Activated naive CD4-positive, alpha-beta T cell treated with anti-CD3 and anti-CD28 coated beads, Interleukin-2, amount 10 ng/mL, durations not matched to agents 7 days and 5 days (primary cell): ENCODE measurements around the gene RNF126.
"Not testable (repeated sequence)": the region's sequence is repeated elsewhere in the genome, so short reads cannot be mapped to it uniquely, and the experiment has no call there.

Experiments
- CTCF ChIA-PET: fragments of 350-600 bp; sonication (Branson Sonifier 250); formaldehyde crosslinking; loops from one replicate; lab custom pipeline; 2021; ENCODE audit warnings: antibody characterized with exemption; lab: Charles Lee
- DNase-seq: peaks from one replicate; pipeline ENCODE4 v3.0.0-alpha.2; 2020
- H3K27ac Mint-ChIP-seq: one replicate; pipeline ENCODE4 v1.8.0; 2021; ENCODE audit warnings: mild to moderate bottlenecking, moderate library complexity, mixed read lengths
- H3K27me3 Mint-ChIP-seq: one replicate; pipeline ENCODE4 v1.8.0; 2021; ENCODE audit warnings: mild to moderate bottlenecking, mixed read lengths
- H3K36me3 Mint-ChIP-seq: one replicate; pipeline ENCODE4 v1.8.0; 2021; ENCODE audit warnings: mixed read lengths
- H3K4me1 Mint-ChIP-seq: one replicate; pipeline ENCODE4 v1.8.0; 2021; ENCODE audit warnings: mixed read lengths
- H3K4me3 Mint-ChIP-seq: one replicate; pipeline ENCODE4 v1.8.0; 2021; ENCODE audit warnings: mild to moderate bottlenecking, moderate library complexity, mixed read lengths
- H3K9me3 Mint-ChIP-seq: one replicate; pipeline ENCODE4 v1.8.0; 2021; ENCODE audit warnings: mixed read lengths

The RNF126 gene

DNA sequence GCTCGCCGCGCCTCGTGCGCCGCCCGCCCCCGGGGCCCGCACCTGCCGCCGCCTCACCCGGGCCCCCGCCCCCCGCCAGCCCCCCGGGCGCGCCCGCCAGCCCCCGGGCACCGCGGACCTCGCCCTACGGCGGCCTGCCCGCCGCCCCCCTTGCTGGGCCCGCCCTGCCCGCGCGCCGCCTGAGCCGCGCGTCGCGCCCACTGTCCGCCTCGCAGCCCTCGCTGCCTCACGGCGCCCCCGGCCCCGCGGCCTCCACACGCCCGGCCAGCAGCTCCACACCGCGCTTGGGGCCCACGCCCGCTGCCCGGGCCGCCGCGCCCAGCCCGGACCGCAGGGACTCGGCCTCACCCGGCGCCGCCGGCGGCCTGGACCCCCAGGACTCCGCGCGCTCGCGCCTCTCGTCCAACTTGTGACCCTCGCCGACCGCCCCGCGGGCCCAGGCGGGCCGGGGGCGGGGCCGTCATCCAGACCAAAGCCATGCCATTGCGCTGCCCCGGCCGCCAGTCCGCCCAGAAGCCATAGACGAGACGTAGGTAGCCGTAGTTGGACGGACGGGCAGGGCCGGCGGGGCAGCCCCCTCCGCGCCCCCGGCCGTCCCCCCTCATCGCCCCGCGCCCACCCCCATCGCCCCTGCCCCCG is 46.8 kb downstream of the RNF126 start:
- Mint-ChIP-seq H3K27me3 (no peaks in the 10 kb centered on the region), H3K27ac (no peak overlapping the region), H3K9me3 (no peaks in the 10 kb centered on the region), H3K4me1 (peaks cover 20% of the 10 kb centered on the region), H3K36me3 (peaks cover 35% of the 10 kb centered on the region), H3K4me3 (no peak overlapping the region)
- CTCF ChIA-PET, result no interaction called here
- no peak for DNase-seq

DNA sequence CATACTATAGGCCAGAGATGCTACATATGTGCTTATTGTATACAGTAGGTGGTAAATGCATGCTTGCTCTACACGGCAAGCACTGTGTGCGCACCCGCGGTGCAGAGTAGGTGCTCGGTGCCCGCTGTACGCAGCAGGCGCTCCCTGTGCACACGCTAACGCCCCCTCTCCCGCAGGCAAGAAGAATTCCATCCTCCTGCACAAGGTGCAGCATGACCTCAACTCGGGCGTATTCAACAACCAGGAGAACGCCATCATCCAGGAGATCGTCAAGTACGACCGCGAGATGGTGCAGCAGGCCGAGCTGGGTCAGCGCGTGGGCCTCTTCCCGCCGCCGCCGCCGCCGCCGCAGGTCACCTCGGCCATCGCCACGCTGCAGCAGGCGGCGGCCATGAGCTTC is 47.4 kb downstream of the RNF126 start:
- Mint-ChIP-seq H3K27me3 (no peaks in the 10 kb centered on the region), H3K4me3 (no peak overlapping the region), H3K36me3 (peaks cover 35% of the 10 kb centered on the region), H3K4me1 (peaks cover 24% of the 10 kb centered on the region), H3K27ac (no peak overlapping the region), H3K9me3 (no peaks in the 10 kb centered on the region)
- no peak for DNase-seq
- CTCF ChIA-PET, result no interaction called here

DNA sequence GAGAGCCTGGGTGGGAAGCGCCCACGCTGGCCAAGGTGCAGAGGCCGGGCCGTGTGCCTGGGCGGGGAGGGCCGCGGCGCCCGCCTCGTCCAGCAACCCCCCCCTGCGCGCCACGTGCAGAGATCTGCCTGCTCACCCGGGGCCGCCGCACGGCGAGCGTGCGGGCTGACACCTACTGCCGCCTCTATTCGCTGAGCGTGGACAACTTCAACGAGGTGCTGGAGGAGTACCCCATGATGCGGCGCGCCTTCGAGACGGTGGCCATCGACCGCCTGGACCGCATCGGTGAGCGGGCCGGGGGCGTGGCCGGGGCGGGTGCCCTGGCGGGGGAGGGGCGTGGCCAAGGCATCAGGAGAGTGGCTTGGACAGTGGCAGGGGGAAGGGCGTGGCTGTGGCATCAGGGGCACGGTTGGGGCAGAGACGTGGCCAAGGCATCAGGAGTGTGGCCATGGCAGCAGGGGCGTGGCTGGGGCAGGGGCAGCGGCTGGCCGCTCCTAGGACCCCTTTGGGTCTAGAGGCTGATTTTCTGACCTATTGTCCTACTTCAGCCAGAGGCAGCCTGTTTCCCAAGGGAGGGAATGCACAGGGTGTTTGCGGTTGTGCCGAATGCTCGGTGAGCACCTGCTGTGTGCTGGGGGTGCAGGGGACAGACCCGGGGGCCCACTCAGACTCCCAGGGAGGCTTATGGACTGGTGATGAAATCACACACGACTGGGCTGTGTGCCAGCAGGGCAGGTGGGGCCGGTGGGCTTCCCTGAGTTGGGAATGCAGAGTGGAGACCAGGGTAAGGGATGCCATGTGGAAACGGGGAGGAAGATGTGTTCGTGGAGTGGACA is 49.1 kb downstream of the RNF126 start:
- Mint-ChIP-seq H3K9me3 (no peaks in the 10 kb centered on the region), H3K27me3 (no peaks in the 10 kb centered on the region), H3K4me1 (peaks cover 33% of the 10 kb centered on the region), H3K4me3 (no peak overlapping the region), H3K36me3 (peaks cover 29% of the 10 kb centered on the region), H3K27ac (no peak overlapping the region)
- no peak for DNase-seq
- CTCF ChIA-PET, result no interaction called here

DNA sequence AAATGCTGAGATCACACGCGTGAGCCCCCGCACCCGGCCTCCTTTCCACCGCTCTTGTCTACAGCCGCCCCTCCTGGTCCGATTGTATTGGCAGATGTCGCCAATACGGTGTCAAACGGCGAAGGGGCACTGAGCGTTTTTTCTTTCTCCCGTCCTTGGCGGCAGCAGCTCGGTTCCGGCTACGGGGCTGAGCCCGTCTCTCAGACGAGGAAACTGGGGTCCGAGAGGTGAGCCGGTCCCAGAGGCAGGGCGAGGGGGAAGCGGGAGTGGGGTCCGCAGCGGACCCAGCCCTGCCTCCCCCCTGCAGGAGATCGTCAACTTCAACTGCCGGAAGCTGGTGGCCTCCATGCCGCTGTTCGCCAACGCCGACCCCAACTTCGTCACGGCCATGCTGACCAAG is 50.1 kb downstream of the RNF126 start:
- DNase-seq, result no peak
- Mint-ChIP-seq H3K36me3 (peaks cover 21% of the 10 kb centered on the region), H3K27ac (no peak overlapping the region), H3K4me3 (peak overlapping the region; percentile 21), H3K27me3 (no peaks in the 10 kb centered on the region), H3K4me1 (peaks cover 33% of the 10 kb centered on the region), H3K9me3 (no peaks in the 10 kb centered on the region)
- CTCF ChIA-PET, result no interaction called here

GRCh38 chr19:611481-611868 is 51.5 kb downstream of the RNF126 start:
- Mint-ChIP-seq H3K27ac (peak overlapping the region; percentile 97), H3K4me3 (peak overlapping the region; percentile 93), H3K4me1 (peaks cover 35% of the 10 kb centered on the region), H3K27me3 (no peaks in the 10 kb centered on the region), H3K36me3 (peaks cover 20% of the 10 kb centered on the region), H3K9me3 (no peaks in the 10 kb centered on the region)
- peak; percentile 50 for DNase-seq
- CTCF ChIA-PET, result interaction anchor here (0.7 to 1.4 kb wide), 3 partner anchors 27 to 346 kb away, joined by 3 to 4 read pairs (median 3); no protein-coding TSS in a partner anchor

DNA sequence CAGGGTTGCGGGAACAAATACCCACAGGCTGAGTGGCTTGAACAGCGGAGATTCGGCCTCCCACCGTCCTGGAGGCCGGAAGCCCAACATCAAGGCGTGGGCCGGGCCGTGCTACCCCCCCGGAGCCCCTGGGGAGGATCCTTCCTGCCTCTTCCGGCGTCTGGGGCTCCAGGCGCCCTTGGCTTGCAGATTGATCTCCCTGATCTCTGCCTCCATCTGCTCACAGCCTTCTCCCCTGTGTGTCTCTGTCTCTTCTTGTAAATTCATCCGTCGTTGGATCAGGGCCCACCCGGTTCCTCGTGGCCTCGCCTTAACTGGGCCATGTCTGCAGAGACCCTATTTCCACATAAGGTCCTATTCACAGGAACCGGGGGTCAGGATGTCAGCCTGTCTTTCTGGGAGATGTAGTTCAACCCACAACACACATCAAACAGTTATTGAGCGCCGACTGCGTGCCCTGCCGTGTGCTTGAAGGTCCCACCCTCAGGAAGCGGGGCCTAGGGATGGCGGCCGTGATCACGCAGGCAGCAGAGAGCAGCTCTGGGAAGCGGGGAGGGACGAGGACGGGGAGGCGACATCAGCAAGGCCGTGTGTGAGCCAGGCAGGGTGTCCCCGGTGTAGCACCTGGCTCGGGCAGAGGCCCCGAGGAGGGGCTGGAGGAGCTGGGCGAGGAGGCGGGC is 52.1 kb downstream of the RNF126 start:
- CTCF ChIA-PET, result interaction anchor here (1.3 to 1.4 kb wide), 2 partner anchors 26 to 100 kb away, joined by 3 to 4 read pairs; no protein-coding TSS in a partner anchor
- Mint-ChIP-seq H3K27ac (peak overlapping the region; percentile 97), H3K4me3 (peak overlapping the region; percentile 93), H3K36me3 (peaks cover 20% of the 10 kb centered on the region), H3K4me1 (peaks cover 35% of the 10 kb centered on the region), H3K27me3 (no peaks in the 10 kb centered on the region), H3K9me3 (no peaks in the 10 kb centered on the region)
- DNase-seq, result peak; percentile 88

GRCh38 chr19:610071-610800 is 52.8 kb downstream of the RNF126 start:
- Mint-ChIP-seq H3K4me3 (peak overlapping the region; percentile 93), H3K4me1 (peaks cover 32% of the 10 kb centered on the region), H3K36me3 (peaks cover 15% of the 10 kb centered on the region), H3K9me3 (no peaks in the 10 kb centered on the region), H3K27ac (peak overlapping the region; percentile 97), H3K27me3 (no peaks in the 10 kb centered on the region)
- CTCF ChIA-PET, result interaction anchor here (1.0 to 1.4 kb wide), 3 partner anchors 18 to 100 kb away, joined by 3 to 4 read pairs (median 3); no protein-coding TSS in a partner anchor
- peak; percentile 78 for DNase-seq

DNA sequence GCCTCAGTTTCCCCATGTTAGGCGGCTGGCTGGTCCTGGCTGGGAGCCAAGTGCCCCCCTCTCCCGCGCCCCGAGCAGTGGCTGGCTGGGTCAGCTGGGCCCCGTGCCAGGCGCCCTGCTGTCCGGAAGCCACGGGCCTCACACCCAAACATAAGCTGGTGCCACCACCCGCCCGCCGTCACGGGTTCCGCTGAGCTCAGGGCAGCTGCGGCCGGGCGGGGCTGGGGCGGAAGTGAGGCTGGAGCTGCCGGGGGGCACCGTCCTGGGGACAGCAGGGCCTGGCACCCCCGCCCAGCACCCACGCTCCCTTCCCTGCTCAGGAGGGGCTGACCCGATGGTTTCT is 54.0 kb downstream of the RNF126 start:
- no peaks in the 10 kb centered on the region for H3K9me3 Mint-ChIP-seq
- H3K36me3 Mint-ChIP-seq, result peaks cover 6% of the 10 kb centered on the region
- no peak overlapping the region for H3K4me3 Mint-ChIP-seq
- H3K4me1 Mint-ChIP-seq, result peaks cover 30% of the 10 kb centered on the region
- CTCF ChIA-PET, result interaction anchor here (1.0 kb wide), 1 partner anchor 20 kb away, joined by 3 read pairs; no protein-coding TSS in a partner anchor
- H3K27ac Mint-ChIP-seq, result no peak overlapping the region
- no peaks in the 10 kb centered on the region for H3K27me3 Mint-ChIP-seq
- no peak for DNase-seq

DNA sequence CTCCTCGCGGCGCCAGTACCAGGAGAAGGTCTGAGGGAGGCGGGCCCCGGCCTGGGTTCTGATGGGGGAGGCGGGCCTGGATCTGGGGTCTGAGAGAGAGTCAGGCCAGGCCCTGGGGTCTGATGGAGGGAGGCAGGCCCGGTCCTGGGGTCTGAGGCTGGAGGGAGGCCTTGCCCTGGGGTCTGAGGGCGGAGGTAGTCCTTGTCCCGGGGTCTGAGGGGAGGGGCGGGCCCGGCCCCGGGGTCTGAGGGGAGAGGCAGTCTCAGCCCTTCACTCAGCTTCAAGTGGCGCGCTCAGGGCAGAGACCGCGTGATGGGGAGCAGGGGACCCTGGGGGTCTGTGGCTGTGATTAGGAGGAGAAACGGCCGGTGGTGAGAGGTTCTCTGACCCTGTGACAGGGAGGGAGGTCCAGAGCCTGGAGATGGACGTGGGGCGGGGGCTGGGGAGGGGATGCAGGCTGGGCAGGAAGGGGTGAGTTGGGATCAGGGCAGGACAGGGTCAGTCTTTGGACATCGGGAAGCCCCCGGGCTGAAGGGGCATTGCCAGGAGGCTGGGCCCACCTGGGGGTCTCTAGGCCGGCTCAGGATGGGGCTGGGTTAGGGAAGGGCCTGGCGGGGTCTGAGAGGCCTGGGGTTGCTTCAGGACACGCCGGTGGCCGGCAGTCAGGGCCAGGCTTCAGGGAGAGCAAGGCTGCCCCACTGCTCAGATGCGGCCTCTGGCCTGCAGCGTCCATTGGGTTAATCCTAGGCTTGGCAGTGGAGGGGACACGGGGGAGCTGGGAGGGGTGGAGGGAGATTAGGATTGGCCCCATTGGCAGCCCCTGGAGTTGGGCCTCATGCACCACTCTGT is 54.6 kb downstream of the RNF126 start:
- no peak overlapping the region for H3K4me3 Mint-ChIP-seq
- H3K36me3 Mint-ChIP-seq, result peaks cover 5% of the 10 kb centered on the region
- H3K9me3 Mint-ChIP-seq, result peaks cover 2% of the 10 kb centered on the region
- no peak overlapping the region for H3K27ac Mint-ChIP-seq
- H3K27me3 Mint-ChIP-seq, result no peaks in the 10 kb centered on the region
- CTCF ChIA-PET, result no interaction called here
- H3K4me1 Mint-ChIP-seq, result peaks cover 30% of the 10 kb centered on the region
- DNase-seq, result no peak

DNA sequence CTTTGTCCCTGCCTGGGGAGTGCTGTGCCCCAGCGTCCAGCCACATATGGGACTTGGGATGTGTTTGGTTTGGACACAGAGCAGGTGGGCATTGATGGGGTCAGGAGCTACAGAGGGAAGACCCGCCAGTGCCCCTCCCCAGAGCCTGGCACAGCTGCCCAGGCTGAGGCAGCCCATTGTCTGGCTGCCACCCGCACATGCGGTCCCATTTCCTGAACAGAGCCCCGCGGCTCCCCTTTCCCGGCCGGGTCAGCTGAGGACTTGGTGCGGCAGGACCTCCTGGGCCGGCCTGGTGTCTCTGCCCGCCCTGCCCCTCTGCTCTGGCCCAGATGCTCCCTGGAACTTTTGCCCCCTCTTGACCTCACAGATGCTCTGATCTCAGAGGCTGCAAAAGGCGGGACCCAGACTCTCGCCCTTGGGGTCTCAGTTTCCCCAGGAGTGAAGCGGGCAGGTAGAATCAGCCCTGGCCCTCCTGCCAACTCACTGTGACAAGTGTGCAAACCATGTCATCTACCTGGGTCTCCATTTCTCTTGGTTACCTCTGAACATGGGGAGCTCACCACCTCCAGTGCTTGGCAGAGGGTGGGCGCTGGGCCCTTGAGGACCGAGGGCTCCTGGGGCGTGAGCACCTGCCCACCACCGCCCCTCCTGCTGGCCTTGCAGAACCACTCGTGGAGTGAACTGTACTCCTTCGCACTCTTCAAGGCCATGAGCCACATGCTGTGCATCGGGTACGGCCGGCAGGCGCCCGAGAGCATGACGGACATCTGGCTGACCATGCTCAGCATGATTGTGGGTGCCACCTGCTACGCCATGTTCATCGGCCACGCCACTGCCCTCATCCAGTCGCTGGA is 55.5 kb downstream of the RNF126 start:
- CTCF ChIA-PET, result interaction anchor here (1.2 kb wide), 1 partner anchor 24 kb away, joined by 3 read pairs; no protein-coding TSS in a partner anchor
- H3K36me3 Mint-ChIP-seq, result no peaks in the 10 kb centered on the region
- H3K27me3 Mint-ChIP-seq, result no peaks in the 10 kb centered on the region
- H3K4me3 Mint-ChIP-seq, result no peak overlapping the region
- H3K9me3 Mint-ChIP-seq, result peaks cover 2% of the 10 kb centered on the region
- peaks cover 24% of the 10 kb centered on the region for H3K4me1 Mint-ChIP-seq
- H3K27ac Mint-ChIP-seq, result peak overlapping the region; percentile 55
- DNase-seq, result no peak

DNA sequence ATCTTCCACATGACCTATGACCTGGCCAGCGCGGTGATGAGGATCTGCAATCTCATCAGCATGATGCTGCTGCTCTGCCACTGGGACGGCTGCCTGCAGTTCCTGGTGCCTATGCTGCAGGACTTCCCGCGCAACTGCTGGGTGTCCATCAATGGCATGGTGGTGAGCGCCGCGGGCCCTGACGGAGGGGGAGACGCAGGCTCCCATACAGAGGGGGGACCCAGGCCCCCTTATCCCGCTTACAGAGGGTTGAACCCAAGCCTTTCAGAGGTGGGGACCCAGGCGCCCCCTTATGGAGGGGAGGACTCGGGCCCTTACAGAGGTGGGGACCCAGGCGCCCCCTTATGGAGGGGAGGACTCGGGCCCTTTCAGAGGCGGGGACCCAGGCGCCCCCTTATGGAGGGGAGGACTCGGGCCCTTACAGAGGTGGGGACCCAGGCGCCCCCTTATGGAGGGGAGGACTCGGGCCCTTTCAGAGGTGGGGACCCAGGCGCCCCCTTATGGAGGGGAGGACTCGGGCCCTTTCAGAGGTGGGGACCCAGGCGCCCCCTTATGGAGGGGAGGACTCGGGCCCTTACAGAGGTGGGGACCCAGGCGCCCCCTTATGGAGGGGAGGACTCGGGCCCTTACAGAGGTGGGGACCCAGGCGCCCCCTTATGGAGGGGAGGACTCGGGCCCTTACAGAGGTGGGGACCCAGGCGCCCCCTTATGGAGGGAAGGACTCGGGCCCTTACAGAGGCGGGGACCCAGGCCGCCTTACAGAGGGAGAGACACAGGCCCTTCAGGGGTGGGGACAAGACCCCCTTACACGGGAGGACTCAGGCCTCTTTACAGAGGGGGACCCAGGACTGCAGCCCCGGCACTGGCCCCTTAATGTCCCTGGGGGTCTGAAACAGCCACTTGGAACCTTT is 57.7 kb downstream of the RNF126 start:
- H3K27me3 Mint-ChIP-seq, H3K27ac Mint-ChIP-seq, H3K36me3 Mint-ChIP-seq, H3K4me3 Mint-ChIP-seq, H3K9me3 Mint-ChIP-seq, CTCF ChIA-PET: not testable (repeated sequence)
- peak; percentile 46 for DNase-seq
- H3K4me1 Mint-ChIP-seq, result peaks cover 11% of the 10 kb centered on the region

DNA sequence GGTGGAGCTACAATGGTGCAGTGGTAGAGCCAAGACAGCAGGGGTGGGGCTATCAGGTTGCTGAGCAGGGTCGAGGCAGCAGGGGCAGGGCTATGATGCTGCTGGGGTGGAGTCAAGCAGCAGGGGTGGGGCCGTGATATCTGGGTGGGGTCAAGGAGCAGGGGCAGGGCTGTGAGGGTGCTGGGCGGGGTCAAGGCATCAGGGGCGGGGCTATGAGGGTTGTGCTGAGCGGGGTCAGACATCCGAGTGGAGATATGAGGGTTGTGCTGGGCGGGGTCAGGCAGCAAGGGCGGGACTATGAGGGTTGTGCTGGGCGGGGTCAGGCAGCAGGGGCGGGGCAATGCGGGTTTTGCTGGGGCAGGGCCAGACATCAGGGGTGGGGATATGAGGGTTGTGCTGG is 58.7 kb downstream of the RNF126 start:
- H3K27me3 Mint-ChIP-seq, result no peaks in the 10 kb centered on the region
- H3K4me1 Mint-ChIP-seq, result peaks cover 3% of the 10 kb centered on the region
- no peaks in the 10 kb centered on the region for H3K36me3 Mint-ChIP-seq
- CTCF ChIA-PET, result no interaction called here
- peak; percentile 59 for DNase-seq
- peaks cover 2% of the 10 kb centered on the region for H3K9me3 Mint-ChIP-seq
- no peak overlapping the region for H3K27ac Mint-ChIP-seq
- H3K4me3 Mint-ChIP-seq, result no peak overlapping the region
